ENCODE measurements around the gene PTPRN2. TPM values are rescaled to one million over a fixed set of nuclear protein-coding genes. Genes with fewer than 3 reads are reported as not detected.
"Not testable (repeated sequence)": the region's sequence is repeated elsewhere in the genome, so short reads cannot be mapped to it uniquely, and the experiment has no call there.

PTPRN2 gene
- polyA plus RNA-seq, 4 donors, result 7.3 to 11.4 (median 8.0) TPM

GRCh38 chr7:158475679-158476052, 112.0 kb downstream of the PTPRN2 start:
- DNase-seq (ENCODE audit: low read depth in 4 of 4, low spot score in 2 of 4), result no peak

- DNase-seq (ENCODE audit: low read depth in 4 of 4, low spot score in 2 of 4), result no peak
These were observed 112.5 kb downstream of the PTPRN2 start for GRCh38 chr7:158475036-158475678.

- no peak for DNase-seq (ENCODE audit: low read depth in 4 of 4, low spot score in 2 of 4)
These were observed 113.1 kb downstream of the PTPRN2 start for GRCh38 chr7:158474488-158474887.

- no peak for DNase-seq (ENCODE audit: low read depth in 4 of 4, low spot score in 2 of 4)
These were observed 113.7 kb downstream of the PTPRN2 start for GRCh38 chr7:158473946-158474345.

- peak; percentile 23 to 51 (median 45) for DNase-seq (ENCODE audit: low read depth in 4 of 4, low spot score in 2 of 4)
These were observed 114.4 kb downstream of the PTPRN2 start for GRCh38 chr7:158473221-158473620.

- DNase-seq (ENCODE audit: low read depth in 4 of 4, low spot score in 2 of 4), result no peak
These were observed 115.0 kb downstream of the PTPRN2 start for GRCh38 chr7:158472596-158472995.

- DNase-seq (ENCODE audit: low read depth in 4 of 4, low spot score in 2 of 4), result no peak
These were observed 115.9 kb downstream of the PTPRN2 start for GRCh38 chr7:158471716-158472115.

- DNase-seq (ENCODE audit: low read depth in 4 of 4, low spot score in 2 of 4), result no peak
These were observed 117.3 kb downstream of the PTPRN2 start for GRCh38 chr7:158470336-158470735.

- DNase-seq (ENCODE audit: low read depth in 4 of 4, low spot score in 2 of 4), result no peak
These were observed 118.1 kb downstream of the PTPRN2 start for GRCh38 chr7:158469396-158470051.

GRCh38 chr7:158468700-158469296, 118.8 kb downstream of the PTPRN2 start:
- DNase-seq (ENCODE audit: low read depth in 4 of 4, low spot score in 2 of 4), result no peak

- DNase-seq (ENCODE audit: low read depth in 4 of 4, low spot score in 2 of 4), result no peak
These were observed 119.4 kb downstream of the PTPRN2 start for GRCh38 chr7:158468181-158468580.

GRCh38 chr7:158467562-158467961, 120.1 kb downstream of the PTPRN2 start:
- no peak for DNase-seq (ENCODE audit: low read depth in 4 of 4, low spot score in 2 of 4)

- DNase-seq (ENCODE audit: low read depth in 4 of 4, low spot score in 2 of 4), result no peak
These were observed 124.3 kb downstream of the PTPRN2 start for GRCh38 chr7:158463317-158463716.

GRCh38 chr7:158461824-158462223, 125.8 kb downstream of the PTPRN2 start:
- no peak for DNase-seq (ENCODE audit: low read depth in 4 of 4, low spot score in 2 of 4)

- no peak for DNase-seq (ENCODE audit: low read depth in 4 of 4, low spot score in 2 of 4)
These were observed 127.0 kb downstream of the PTPRN2 start for GRCh38 chr7:158460665-158461064.

GRCh38 chr7:158458716-158459282, 128.8 kb downstream of the PTPRN2 start:
- DNase-seq (ENCODE audit: low read depth in 4 of 4, low spot score in 2 of 4), result no peak

GRCh38 chr7:158458096-158458495, 129.5 kb downstream of the PTPRN2 start:
- DNase-seq (ENCODE audit: low read depth in 4 of 4, low spot score in 2 of 4), result no peak

GRCh38 chr7:158457586-158457985, 130.0 kb downstream of the PTPRN2 start:
- DNase-seq (ENCODE audit: low read depth in 4 of 4, low spot score in 2 of 4), result not testable (repeated sequence)

- DNase-seq (ENCODE audit: low read depth in 4 of 4, low spot score in 2 of 4), result no peak
These were observed 133.0 kb downstream of the PTPRN2 start for GRCh38 chr7:158454631-158455030.

GRCh38 chr7:158453663-158454062, 134.0 kb downstream of the PTPRN2 start:
- DNase-seq (ENCODE audit: low read depth in 4 of 4, low spot score in 2 of 4), result no peak

- DNase-seq (ENCODE audit: low read depth in 4 of 4, low spot score in 2 of 4), result no peak
These were observed 135.3 kb downstream of the PTPRN2 start for GRCh38 chr7:158452331-158452730.

All from left renal cortex interstitium (tissue), 4 donors.